Endothelial cell of umbilical vein (primary cell): ENCODE results near the gene EEF1AKMT3. TPM values are rescaled to one million over a fixed set of nuclear protein-coding genes. Genes with fewer than 3 reads are reported as not detected.

Experiments
- BruUV-seq: library from RNA; stranded (reverse); fragments of 400-500 nt; replicated peaks from 2 replicates; lab custom pipeline; 2021; lab: Mats Ljungman, UMichigan
- CTCF ChIA-PET: fragments of 300-600, 350-600 bp; sonication (Branson Sonifier 250); formaldehyde crosslinking; loops from one replicate; lab custom pipeline; 2021; ENCODE audit warnings: antibody characterized with exemption, inconsistent platforms; lab: Charles Lee
- POLR2A ChIA-PET: fragments of 300-600, 350-600 bp; sonication (Branson Sonifier 250); formaldehyde crosslinking; loops from one replicate; lab custom pipeline; 2021; ENCODE audit warnings: antibody characterized with exemption, inconsistent platforms; lab: Charles Lee
- DNase-seq: peaks from one replicate; pipeline ENCODE4 v3.0.0-alpha.2; 2011; ENCODE audit warnings: low read depth, low spot score
- FAIRE-seq: peaks from 2 replicates; lab custom pipeline; 2011; peaks lifted over from hg19 to GRCh38; lab: Jason Lieb, UNC
- H2AFZ ChIP-seq: 2 replicates; pipeline ENCODE4 v1.6.0; 2012; ENCODE audit warnings: low read depth, low read length, control low read depth, inconsistent platforms
- H3K27ac ChIP-seq: 2 replicates; pipeline ENCODE4 v1.5.1; 2011; ENCODE audit warnings: low read depth, mild to moderate bottlenecking, control low read depth, low read length, moderate library complexity; ENCODE audit not compliant: insufficient read depth
- H3K27me3 ChIP-seq, 2 experiments: 2 replicates each; pipeline versions ENCODE4 v1.6.0 to v1.6.1; 2011; ENCODE audit warnings: low read length in 2 of 2, mixed read lengths in 1 of 2; ENCODE audit not compliant: control insufficient read depth in 2 of 2, insufficient read depth in 2 of 2
- H3K36me3 ChIP-seq, 2 experiments: 2 replicates in 1 of 2; 3 replicates in 1 of 2; pipeline ENCODE4 v1.5.1; 2011; ENCODE audit warnings: low read length in 2 of 2, mild to moderate bottlenecking in 1 of 2, moderate library complexity in 1 of 2; ENCODE audit not compliant: control insufficient read depth in 2 of 2, insufficient read depth in 2 of 2; ENCODE audit errors: extremely low read depth in 1 of 2
- H3K4me1 ChIP-seq: 3 replicates; pipeline ENCODE4 v1.5.1; 2011; ENCODE audit warnings: mild to moderate bottlenecking, low read length; ENCODE audit not compliant: control insufficient read depth, insufficient read depth; ENCODE audit errors: extremely low read depth
- H3K4me2 ChIP-seq: 2 replicates; pipeline ENCODE4 v1.6.1; 2011; ENCODE audit warnings: low read length, control low read depth, mixed read lengths; ENCODE audit not compliant: insufficient read depth
- H3K4me3 ChIP-seq, 3 experiments: fragments of 200-600 bp in 1 of 3; sonication (generic), shearing (Covaris generic) in 1 of 3; replicated peaks in 1 of 3; 2 replicates each; pipeline ENCODE4 v1.5.1; 2011 to 2016; ENCODE audit warnings: control low read depth in 3 of 3, low read length in 3 of 3, mild to moderate bottlenecking in 2 of 3, inconsistent platforms in 1 of 3, low read depth in 1 of 3, moderate library complexity in 1 of 3; ENCODE audit not compliant: insufficient read depth in 1 of 3
- H3K79me2 ChIP-seq: 2 replicates; pipeline ENCODE4 v1.6.0; 2012; ENCODE audit warnings: low read length, inconsistent platforms; ENCODE audit not compliant: control insufficient read depth, insufficient read depth
- H3K9ac ChIP-seq: replicated peaks from 2 replicates; pipeline ENCODE3; 2011; ENCODE audit warnings: low read length, control low read depth; ENCODE audit not compliant: insufficient read depth; ENCODE audit errors: extremely low read depth
- H3K9me1 ChIP-seq: replicated peaks from 3 replicates; pipeline ENCODE4 v1.6.0; 2011; ENCODE audit warnings: mild to moderate bottlenecking, low read length; ENCODE audit not compliant: control insufficient read depth, insufficient read depth; ENCODE audit errors: extremely low read depth
- H3K9me3 ChIP-seq: replicated peaks from 2 replicates; pipeline ENCODE4 v1.5.1; 2012; ENCODE audit warnings: low read length, inconsistent platforms; ENCODE audit not compliant: control insufficient read depth, insufficient read depth
- H4K20me1 ChIP-seq: replicated peaks from 2 replicates; pipeline ENCODE3; 2011; ENCODE audit warnings: mild to moderate bottlenecking, low read length; ENCODE audit not compliant: control insufficient read depth, insufficient read depth; ENCODE audit errors: extremely low read depth
- EZH2 ChIP-seq: IDR thresholded peaks from 2 replicates; pipeline ENCODE4 v1.6.1; 2012; ENCODE audit warnings: borderline replicate concordance, low read depth, mild to moderate bottlenecking, moderate library complexity, low read length, inconsistent platforms; ENCODE audit not compliant: severe bottlenecking
- FOS ChIP-seq: IDR thresholded peaks from 2 replicates; pipeline ENCODE4 v1.6.1; 2011; ENCODE audit warnings: mild to moderate bottlenecking, low read length, moderate library complexity, borderline replicate concordance; ENCODE audit not compliant: insufficient read depth
- GATA2 ChIP-seq: IDR thresholded peaks from 2 replicates; pipeline ENCODE4 v1.7.0; 2011; ENCODE audit warnings: low read depth, mild to moderate bottlenecking, moderate library complexity, mixed read lengths, low read length; ENCODE audit not compliant: insufficient read length, insufficient read depth
- JUN ChIP-seq: IDR thresholded peaks from 2 replicates; pipeline ENCODE4 v1.6.1; 2011; ENCODE audit warnings: borderline replicate concordance, low read depth; ENCODE audit not compliant: insufficient read length, insufficient read depth
- MYC ChIP-seq: IDR thresholded peaks from one replicate; pipeline ENCODE4 v1.6.1; 2011; ENCODE audit warnings: mild to moderate bottlenecking, low read depth, low read length
- POLR2A ChIP-seq: IDR thresholded peaks from 2 replicates; pipeline ENCODE4 v1.6.1; 2012; ENCODE audit warnings: low read depth, mild to moderate bottlenecking, control low read depth, low read length
- POLR2AphosphoS5 ChIP-seq: IDR thresholded peaks from 2 replicates; pipeline ENCODE4 v1.6.1; 2012; ENCODE audit warnings: low read depth, mild to moderate bottlenecking, control low read depth, low read length, moderate library complexity; ENCODE audit not compliant: insufficient read depth
- dilution Hi-C: fragments of 300-500 bp; cut with MboI; formaldehyde crosslinking; loops from one replicate; pipeline ENCODE4 v1.15.0; 2019; ENCODE audit warnings: low sequenced_read_pairs; ENCODE audit not compliant: extremely low pct_ligation_motif_present
- intact Hi-C: fragments of 100-400 bp; cut with micrococcal nuclease; formaldehyde crosslinking; loops from one replicate; pipeline ENCODE4 v1.10.0; 2022
- polyA plus RNA-seq, 4 experiments: library from polyadenylated mRNA; depleted of rRNA in 3 of 4; stranded (reverse) in 3 of 4; unstranded in 1 of 4; fragments of >200 nt; gene quantifications; 2 replicates each; pipeline versions ENCODE4 v1.2.1 to v1.2.3, GENCODE V29; 2011 to 2012; ENCODE audit warnings: missing spikeins in 1 of 4
- total RNA-seq: library from RNA; stranded (reverse); gene quantifications from 2 replicates; pipeline ENCODE4 v1.2.3, GENCODE V29; 2021
- TF ChIP-seq, protein P1 (sequence below), 2 donors: IDR thresholded peaks; 1 replicate in 1 of 2; 2 replicates in 1 of 2; pipeline ENCODE4 v1.5.1; 2011; ENCODE audit warnings: low read length in 2 of 2, mild to moderate bottlenecking in 2 of 2, moderate library complexity in 2 of 2, control low read depth in 1 of 2, inconsistent platforms in 1 of 2, low read depth in 1 of 2; ENCODE audit not compliant: insufficient read depth in 1 of 2; ENCODE audit errors: extremely low read depth in 1 of 2
- TF ChIP-seq, protein P2 (sequence below): IDR thresholded peaks from 2 replicates; pipeline ENCODE4 v1.6.1; 2011; ENCODE audit not compliant: insufficient read depth, insufficient read length

Gene EEF1AKMT3
- total and polyA plus RNA-seq, 2 donors (not counting 3 experiments of a cell fraction or from before 2014, with no cell fraction given): 7.9 to 8.8 TPM

DNA sequence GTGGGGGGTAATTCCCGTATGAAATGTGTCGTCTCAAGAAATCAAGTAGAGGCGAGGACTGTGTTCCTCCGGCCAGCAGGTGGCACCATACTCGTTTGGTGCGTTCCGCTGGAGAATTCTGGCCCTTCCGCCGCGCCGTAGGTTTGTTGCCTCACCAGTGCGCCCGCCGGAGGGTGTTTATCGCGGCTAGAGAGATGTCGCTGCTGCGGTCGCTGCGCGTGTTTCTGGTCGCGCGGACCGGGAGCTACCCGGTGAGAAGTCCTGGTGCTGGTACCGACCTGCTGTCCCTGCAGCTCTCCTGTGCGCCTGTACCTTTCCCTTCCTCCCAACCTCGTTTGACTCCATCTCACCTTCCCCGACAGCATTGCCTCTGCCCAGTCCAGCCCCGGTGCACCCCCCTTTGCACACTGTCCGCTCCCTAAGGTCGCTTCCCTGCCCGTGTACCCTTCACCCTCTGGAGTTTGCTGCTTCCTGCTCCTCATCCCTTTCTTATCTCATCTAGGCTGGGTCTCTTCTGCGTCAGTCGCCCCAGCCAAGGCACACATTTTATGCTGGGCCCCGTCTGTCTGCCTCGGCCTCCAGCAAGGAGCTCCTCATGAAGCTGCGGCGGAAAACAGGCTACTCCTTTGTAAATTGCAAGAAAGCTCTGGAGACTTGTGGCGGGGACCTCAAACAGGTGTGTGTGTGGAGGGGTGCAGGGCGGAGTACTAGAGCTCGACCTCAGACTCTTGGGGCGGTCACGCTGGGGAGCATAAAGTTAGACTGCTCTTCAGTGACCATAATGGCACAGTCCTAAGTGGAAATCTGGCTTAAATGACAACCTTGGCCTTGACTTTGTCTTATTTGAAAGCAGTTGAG, 10.4 kb downstream of the EEF1AKMT3 start, which contains the start of gene TSFM:
TSS of gene TSFM (plus strand) at position 180 of the 858 bp plus-strand sequence. CDS start at position 195, 15 bp downstream.
- TF ChIP-seq GATA2 (peak; percentile 20), MYC (peak; percentile 51), POLR2A (peak; percentile 82), POLR2AphosphoS5 (peak; percentile 95), EZH2 (no peak), FOS (no peak), JUN (no peak)
- TF ChIP-seq, protein P1, sequence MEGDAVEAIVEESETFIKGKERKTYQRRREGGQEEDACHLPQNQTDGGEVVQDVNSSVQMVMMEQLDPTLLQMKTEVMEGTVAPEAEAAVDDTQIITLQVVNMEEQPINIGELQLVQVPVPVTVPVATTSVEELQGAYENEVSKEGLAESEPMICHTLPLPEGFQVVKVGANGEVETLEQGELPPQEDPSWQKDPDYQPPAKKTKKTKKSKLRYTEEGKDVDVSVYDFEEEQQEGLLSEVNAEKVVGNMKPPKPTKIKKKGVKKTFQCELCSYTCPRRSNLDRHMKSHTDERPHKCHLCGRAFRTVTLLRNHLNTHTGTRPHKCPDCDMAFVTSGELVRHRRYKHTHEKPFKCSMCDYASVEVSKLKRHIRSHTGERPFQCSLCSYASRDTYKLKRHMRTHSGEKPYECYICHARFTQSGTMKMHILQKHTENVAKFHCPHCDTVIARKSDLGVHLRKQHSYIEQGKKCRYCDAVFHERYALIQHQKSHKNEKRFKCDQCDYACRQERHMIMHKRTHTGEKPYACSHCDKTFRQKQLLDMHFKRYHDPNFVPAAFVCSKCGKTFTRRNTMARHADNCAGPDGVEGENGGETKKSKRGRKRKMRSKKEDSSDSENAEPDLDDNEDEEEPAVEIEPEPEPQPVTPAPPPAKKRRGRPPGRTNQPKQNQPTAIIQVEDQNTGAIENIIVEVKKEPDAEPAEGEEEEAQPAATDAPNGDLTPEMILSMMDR (IDR thresholded peaks at IDR 0.05; ENCODE audit: extremely low read depth in 1 of 2, insufficient read depth in 1 of 2, low read depth in 1 of 2, low read length in 2 of 2): peak; percentile 91
- TF ChIP-seq, protein P2, sequence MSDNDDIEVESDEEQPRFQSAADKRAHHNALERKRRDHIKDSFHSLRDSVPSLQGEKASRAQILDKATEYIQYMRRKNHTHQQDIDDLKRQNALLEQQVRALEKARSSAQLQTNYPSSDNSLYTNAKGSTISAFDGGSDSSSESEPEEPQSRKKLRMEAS: no peak
- Histone ChIP-seq H3K27ac (peak within 1 kb of the TSS; percentile 1), H3K9me3 (no peaks in the 10 kb centered on the region), H3K4me3 (peak within 1 kb of the TSS; percentile 40 to 63 (median 52)), H3K9me1 (no peaks in the 10 kb centered on the region), H3K79me2 (peaks cover 14% of the 10 kb centered on the region), H3K36me3 (peaks cover 8 to 10% of the 10 kb centered on the region in 2 experiments), H2AFZ (peak within 1 kb of the TSS; percentile 3), H4K20me1 (no peaks in the 10 kb centered on the region), H3K27me3 (no peaks in the 10 kb centered on the region), H3K4me1 (peaks cover 7% of the 10 kb centered on the region), H3K9ac (peak within 1 kb of the TSS; percentile 59), H3K4me2 (peak within 1 kb of the TSS; percentile 70)
- TSS peak; percentile 44 for BruUV-seq
- ChIA-PET CTCF (interaction anchor here (0.7 to 3.2 kb wide), 20 partner anchors 8 to 200 kb away, joined by 3 to 15 read pairs (median 4); partner anchors contain the start of genes CYP27B1, EEF1AKMT3 and METTL1), POLR2A (interaction anchor here (1.0 kb wide), 1 partner anchor 11 kb away, joined by 4 read pairs; the partner anchor contains the start of genes EEF1AKMT3 and METTL1)
- peak; percentile 93 for DNase-seq
- dilution Hi-C loops (no loop called here), intact Hi-C loops (loop anchor here (1.0 to 2.0 kb wide), 4 partner anchors 11 to 122 kb away; partner anchors contain the start of genes EEF1AKMT3 and METTL1)
- FAIRE-seq: peak; percentile 66
